T-cell (primary cell): ENCODE data around the gene NSG2. TPM values are rescaled to one million over a fixed set of nuclear protein-coding genes. Genes with fewer than 3 reads are reported as not detected.

Source experiments
- ATAC-seq, 4 experiments: fragments of 200-7000 bp in 3 of 4; fragments of 150-1000 bp in 1 of 4; cut with Tn5 transposase; replicated peaks in 1 of 4; 1 replicate in 3 of 4; 2 replicates in 1 of 4; pipeline ENCODE4 v1.10.0; 2021; ENCODE audit warnings: moderate library complexity in 3 of 4, mild to moderate bottlenecking in 2 of 4, moderate number of reproducible peaks in 1 of 4
- CTCF ChIA-PET, 2 donors: fragments of 300-600 bp; sonication (Branson Sonifier 250); formaldehyde crosslinking; loops; one replicate each; lab custom pipeline; 2022; ENCODE audit warnings: antibody characterized with exemption in 2 of 2; lab: Charles Lee
- POLR2A ChIA-PET, 2 donors: fragments of 300-600 bp; sonication (Branson Sonifier 250); formaldehyde crosslinking; loops; one replicate each; lab custom pipeline; 2022; ENCODE audit warnings: antibody characterized with exemption in 2 of 2; lab: Charles Lee
- DNase-seq, 35 experiments: peaks; one replicate each; pipeline versions ENCODE4 v3.0.0 to v3.0.0-alpha.2; 2013 to 2023
- H3K27ac ChIP-seq: one replicate; pipeline ENCODE4 v1.5.1; 2013; ENCODE audit warnings: low read length
- H3K27me3 ChIP-seq, 2 experiments: replicated peaks in 1 of 2; 1 replicate in 1 of 2; 2 replicates in 1 of 2; pipeline versions ENCODE4 v1.6.1 to v1.7.0; 2013; ENCODE audit warnings: low read length in 1 of 2, mixed read lengths in 1 of 2; ENCODE audit not compliant: control insufficient read depth in 2 of 2, insufficient read depth in 2 of 2; ENCODE audit errors: extremely low read depth in 1 of 2
- H3K36me3 ChIP-seq, 2 donors: 1 replicate in 1 of 2; 2 replicates in 1 of 2; pipeline versions ENCODE4 v1.6.1 to v1.7.0; 2013; ENCODE audit warnings: low read length in 1 of 2; ENCODE audit not compliant: control insufficient read depth in 2 of 2, insufficient read depth in 1 of 2; ENCODE audit errors: extremely low read depth in 1 of 2
- H3K4me1 ChIP-seq, 2 experiments: 1 replicate in 1 of 2; 2 replicates in 1 of 2; pipeline versions ENCODE4 v1.6.1 to v1.7.0; 2013; ENCODE audit warnings: low read length in 2 of 2, mixed read lengths in 1 of 2; ENCODE audit not compliant: insufficient read depth in 2 of 2, control insufficient read depth in 1 of 2; ENCODE audit errors: extremely low read depth in 1 of 2
- H3K4me3 ChIP-seq, 2 donors: 1 replicate in 1 of 2; 2 replicates in 1 of 2; pipeline versions ENCODE4 v1.5.1 to v1.7.0; 2013; ENCODE audit warnings: mild to moderate bottlenecking in 2 of 2, low read length in 1 of 2, moderate library complexity in 1 of 2; ENCODE audit not compliant: control insufficient read depth in 1 of 2; ENCODE audit errors: extremely low read depth in 1 of 2
- H3K9me3 ChIP-seq: 2 replicates; pipeline ENCODE4 v1.7.0; 2013
- H3K27ac Mint-ChIP-seq, 2 donors: one replicate each; pipeline ENCODE4 v1.8.0; 2020 to 2021; ENCODE audit warnings: mild to moderate bottlenecking in 2 of 2, mixed read lengths in 2 of 2
- H3K27me3 Mint-ChIP-seq, 2 donors: one replicate each; pipeline ENCODE4 v1.8.0; 2021 to 2022; ENCODE audit warnings: mixed read lengths in 2 of 2
- H3K36me3 Mint-ChIP-seq: one replicate; pipeline ENCODE4 v1.8.0; 2021; ENCODE audit warnings: mixed read lengths
- H3K4me1 Mint-ChIP-seq, 3 donors: one replicate each; pipeline ENCODE4 v1.8.0; 2020 to 2022; ENCODE audit warnings: mixed read lengths in 3 of 3, mild to moderate bottlenecking in 1 of 3
- H3K4me3 Mint-ChIP-seq, 3 donors: one replicate each; pipeline ENCODE4 v1.8.0; 2020 to 2022; ENCODE audit warnings: mild to moderate bottlenecking in 3 of 3, mixed read lengths in 3 of 3, moderate library complexity in 3 of 3
- H3K9me3 Mint-ChIP-seq, 3 donors: one replicate each; pipeline ENCODE4 v1.8.0; 2020 to 2022; ENCODE audit warnings: mixed read lengths in 3 of 3
- WGBS: methylation state at CpG from one replicate; pipeline ENCODE4 v1.1.5; 2013; ENCODE audit warnings: missing lambda C conversion rate; ENCODE audit not compliant: insufficient coverage; 5-methylcytosine and 5-hydroxymethylcytosine counted together
- total RNA-seq, 35 experiments: library from RNA in 6 of 35; stranded (reverse) in 6 of 35; fragments of 120-200 nt in 1 of 35; gene quantifications; one replicate each; pipeline versions ENCODE4 v1.2.1 to v1.2.4 and lab custom pipeline; 2013 to 2026

Gene NSG2
- total RNA-seq, 5 donors from 2014 or later (not counting 1 experiment from before 2014, with no cell fraction given), result not detected

GRCh38 chr5:174147551-174147950 lies 102.0 kb downstream of the NSG2 start:
- H3K4me3 Mint-ChIP-seq, result no peak overlapping the region
- ATAC-seq (no peak), DNase-seq (no peak)
- no peak overlapping the region for H3K4me3 ChIP-seq
- H3K36me3 ChIP-seq, result no peaks in the 10 kb centered on the region
- H3K27me3 ChIP-seq, result peaks cover 0 to 22% of the 10 kb centered on the region in 2 experiments
- WGBS, result no CpG with 5 or more reads among the region's 2 CpGs
- H3K4me1 ChIP-seq, result no peaks in the 10 kb centered on the region
- H3K4me1 Mint-ChIP-seq, result no peaks in the 10 kb centered on the region
- no peaks in the 10 kb centered on the region for H3K9me3 ChIP-seq
- no peak overlapping the region for H3K27ac ChIP-seq
- no peak overlapping the region for H3K27ac Mint-ChIP-seq
- ChIA-PET POLR2A (no interaction called here), CTCF (interaction anchor here in 1 of 2 donors (0.5 kb wide), 1 partner anchor 523 kb away, joined by 3 read pairs; no protein-coding TSS in a partner anchor)
- H3K36me3 Mint-ChIP-seq, result no peaks in the 10 kb centered on the region
- peaks cover 0 to 3% (median 0%) of the 10 kb centered on the region in 3 donors for H3K9me3 Mint-ChIP-seq
- H3K27me3 Mint-ChIP-seq, result peaks cover 15 to 18% of the 10 kb centered on the region in 2 donors

GRCh38 chr5:174148721-174149120 lies 103.2 kb downstream of the NSG2 start:
- H3K4me3 ChIP-seq, result no peak overlapping the region
- ATAC-seq, result no peak
- POLR2A ChIA-PET, result no interaction called here
- no peak overlapping the region for H3K27ac ChIP-seq
- Mint-ChIP-seq H3K4me3 (no peak overlapping the region), H3K4me1 (no peaks in the 10 kb centered on the region), H3K27ac (no peak overlapping the region), H3K27me3 (peaks cover 15 to 18% of the 10 kb centered on the region in 2 donors), H3K36me3 (no peaks in the 10 kb centered on the region), H3K9me3 (peaks cover 0 to 3% (median 0%) of the 10 kb centered on the region in 3 donors)
- no peak for DNase-seq
- H3K36me3 ChIP-seq, result no peaks in the 10 kb centered on the region
- no peaks in the 10 kb centered on the region for H3K9me3 ChIP-seq
- no peaks in the 10 kb centered on the region for H3K4me1 ChIP-seq
- WGBS, result no CpG with 5 or more reads among the region's 2 CpGs
- CTCF ChIA-PET, result no interaction called here
- H3K27me3 ChIP-seq, result peaks cover 0 to 20% of the 10 kb centered on the region in 2 experiments

DNA sequence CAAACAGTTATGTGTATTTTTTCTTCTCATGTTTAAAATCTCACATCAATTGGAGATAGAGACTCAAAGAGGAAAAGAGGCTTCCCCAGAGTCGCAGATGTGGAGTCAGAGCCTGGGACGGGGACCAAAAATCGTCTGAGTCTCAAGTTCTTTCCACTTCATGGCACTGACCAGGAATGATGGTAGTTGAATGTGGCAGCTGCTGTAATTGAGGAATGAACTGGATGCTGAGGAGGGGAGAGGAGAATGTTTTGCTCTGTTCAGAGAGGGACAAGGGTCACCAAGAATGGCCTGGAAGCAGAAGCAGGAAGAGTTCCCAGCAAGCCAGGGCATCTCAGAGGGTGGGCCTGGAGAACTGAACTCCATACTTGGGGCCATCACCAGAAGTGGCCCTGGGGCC lies 103.9 kb downstream of the NSG2 start:
- WGBS, result 95% methylated on average over 2 of the region's 3 CpGs
- Mint-ChIP-seq H3K4me1 (no peaks in the 10 kb centered on the region), H3K9me3 (peaks cover 0 to 9% (median under 1%) of the 10 kb centered on the region in 3 donors), H3K27me3 (peaks cover 15 to 18% of the 10 kb centered on the region in 2 donors), H3K27ac (peak overlapping the region in 1 of 2 donors; percentile 13), H3K36me3 (no peaks in the 10 kb centered on the region), H3K4me3 (no peak overlapping the region)
- Histone ChIP-seq H3K27ac (no peak overlapping the region), H3K27me3 (peaks cover 0 to 17% of the 10 kb centered on the region in 2 experiments), H3K36me3 (no peaks in the 10 kb centered on the region), H3K4me1 (no peaks in the 10 kb centered on the region), H3K9me3 (no peaks in the 10 kb centered on the region), H3K4me3 (no peak overlapping the region)
- POLR2A ChIA-PET, result no interaction called here
- CTCF ChIA-PET, result no interaction called here
- ATAC-seq (no peak), DNase-seq (no peak)

GRCh38 chr5:174149989-174150388 lies 104.5 kb downstream of the NSG2 start:
- H3K36me3 ChIP-seq, result no peaks in the 10 kb centered on the region
- no peak overlapping the region for H3K4me3 ChIP-seq

DNA sequence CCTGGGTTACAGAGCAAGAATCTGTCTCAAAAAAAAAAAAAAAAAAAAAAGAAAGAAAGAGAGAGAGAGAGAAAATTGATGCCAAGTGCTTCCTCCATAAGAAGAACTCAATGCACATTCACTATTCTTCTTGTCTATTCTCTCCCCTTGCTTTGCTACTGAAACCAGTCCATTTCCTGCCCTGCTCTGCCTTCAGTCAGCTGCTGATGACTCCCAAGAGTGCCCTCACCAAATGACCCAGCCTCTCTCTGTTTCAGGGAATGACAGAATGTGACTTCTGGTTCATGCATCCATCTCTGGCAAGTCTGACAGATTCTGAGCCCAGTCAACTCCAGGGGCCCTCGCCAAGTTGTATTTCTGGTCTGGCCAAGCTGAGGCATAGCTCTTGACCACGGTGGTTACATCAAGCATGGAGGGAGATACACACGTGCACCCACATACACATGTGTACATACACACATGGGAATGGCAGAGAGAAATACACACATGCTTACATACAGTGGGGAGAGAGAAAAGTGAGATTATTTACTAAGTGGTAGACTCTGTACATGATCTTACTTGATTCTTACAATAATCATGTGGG lies 106.2 kb downstream of the NSG2 start:
- no peaks in the 10 kb centered on the region for H3K36me3 ChIP-seq
- POLR2A ChIA-PET, result no interaction called here
- no peak overlapping the region for H3K4me3 Mint-ChIP-seq
- CTCF ChIA-PET, result interaction anchor here (0.7 kb wide), 2 partner anchors 11 to 66 kb away, joined by 6 to 10 read pairs; no protein-coding TSS in a partner anchor
- no peak overlapping the region for H3K27ac Mint-ChIP-seq
- H3K9me3 Mint-ChIP-seq, result peaks cover 5 to 26% (median 14%) of the 10 kb centered on the region in 3 donors
- ATAC-seq (no peak), DNase-seq (no peak)
- H3K36me3 Mint-ChIP-seq, result no peaks in the 10 kb centered on the region
- H3K4me3 ChIP-seq, result no peak overlapping the region
- H3K27me3 Mint-ChIP-seq, result peaks cover 10 to 15% of the 10 kb centered on the region in 2 donors
- H3K27me3 ChIP-seq, result peaks cover 0 to 14% of the 10 kb centered on the region in 2 experiments
- H3K27ac ChIP-seq, result no peak overlapping the region
- H3K4me1 ChIP-seq, result no peaks in the 10 kb centered on the region
- H3K4me1 Mint-ChIP-seq, result no peaks in the 10 kb centered on the region
- H3K9me3 ChIP-seq, result no peaks in the 10 kb centered on the region
- no CpG with 5 or more reads among the region's 3 CpGs for WGBS

More at GRCh38 chr5:174149989-174150388, 104.5 kb downstream of the NSG2 start:
- Histone ChIP-seq H3K27ac (no peak overlapping the region), H3K27me3 (peaks cover 0 to 17% of the 10 kb centered on the region in 2 experiments), H3K4me1 (no peaks in the 10 kb centered on the region), H3K9me3 (no peaks in the 10 kb centered on the region)
- Mint-ChIP-seq H3K9me3 (peaks cover 0 to 14% (median 6%) of the 10 kb centered on the region in 3 donors), H3K36me3 (no peaks in the 10 kb centered on the region), H3K4me3 (no peak overlapping the region), H3K27me3 (peaks cover 14 to 15% of the 10 kb centered on the region in 2 donors), H3K4me1 (no peaks in the 10 kb centered on the region), H3K27ac (no peak overlapping the region)
- DNase-seq, result no peak
- no peak for ATAC-seq
- ChIA-PET CTCF (no interaction called here), POLR2A (no interaction called here)
- 93% methylated on average over 3 of the region's 6 CpGs for WGBS

DNA sequence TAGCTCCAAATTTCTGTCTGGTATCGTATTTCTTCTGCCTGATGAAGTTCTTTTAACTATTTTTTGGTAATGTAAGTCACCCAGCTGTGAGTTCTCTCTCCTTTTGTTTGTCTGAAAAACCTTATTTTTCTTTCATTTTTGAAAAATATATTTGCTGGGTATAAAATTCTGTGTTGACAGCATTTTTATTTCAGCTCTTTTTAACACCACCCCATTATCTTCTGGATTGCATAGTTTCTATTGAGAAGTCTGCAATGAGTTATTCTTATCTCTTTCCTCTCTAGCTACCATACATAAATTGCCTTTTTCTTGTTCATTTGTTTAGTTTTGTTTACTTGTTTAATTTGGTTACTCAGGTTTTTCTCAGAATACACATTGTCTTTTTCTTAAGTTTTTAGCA lies 109.1 kb downstream of the NSG2 start:
- ATAC-seq (no peak), DNase-seq (no peak)
- peaks cover 6 to 8% of the 10 kb centered on the region in 2 donors for H3K27me3 Mint-ChIP-seq
- POLR2A ChIA-PET, result no interaction called here
- WGBS, result no CpG with 5 or more reads among the region's 1 CpG
- no peaks in the 10 kb centered on the region for H3K36me3 Mint-ChIP-seq
- no peak overlapping the region for H3K4me3 Mint-ChIP-seq
- H3K4me1 ChIP-seq, result no peaks in the 10 kb centered on the region
- no peaks in the 10 kb centered on the region for H3K4me1 Mint-ChIP-seq
- no peak overlapping the region for H3K27ac Mint-ChIP-seq
- CTCF ChIA-PET, result no interaction called here
- no peaks in the 10 kb centered on the region for H3K36me3 ChIP-seq
- H3K9me3 ChIP-seq, result no peaks in the 10 kb centered on the region
- H3K4me3 ChIP-seq, result no peak overlapping the region
- H3K9me3 Mint-ChIP-seq, result peaks cover 12 to 36% (median 14%) of the 10 kb centered on the region in 3 donors
- no peak overlapping the region for H3K27ac ChIP-seq
- peaks cover 0 to 12% of the 10 kb centered on the region in 2 experiments for H3K27me3 ChIP-seq
